COLO668 (cell line): ENCODE data around the gene NTRK2.

ENCODE experiments used
- DNase-seq: peaks from one replicate; lab custom pipeline; 2025; ENCODE audit not compliant: unreplicated experiment; lab: John Stamatoyannopoulos, UW

Gene NTRK2

GRCh38 chr9:84966876-84967830, 297.6 kb downstream of the NTRK2 start:
- DNase-seq, result no peak

GRCh38 chr9:84969084-84969483, 299.6 kb downstream of the NTRK2 start:
- no peak for DNase-seq

- no peak for DNase-seq
Observed at GRCh38 chr9:84969736-84970135, 300.2 kb downstream of the NTRK2 start.

- no peak for DNase-seq
Observed at GRCh38 chr9:84970432-84970831, 300.9 kb downstream of the NTRK2 start.

GRCh38 chr9:84971571-84971970, 302.0 kb downstream of the NTRK2 start:
- no peak for DNase-seq

GRCh38 chr9:84974258-84974657, 304.7 kb downstream of the NTRK2 start:
- DNase-seq, result no peak

GRCh38 chr9:84974855-84975254, 305.3 kb downstream of the NTRK2 start:
- no peak for DNase-seq

- no peak for DNase-seq
Observed at GRCh38 chr9:84975926-84976325, 306.4 kb downstream of the NTRK2 start.

GRCh38 chr9:84978661-84979060, 309.1 kb downstream of the NTRK2 start:
- DNase-seq, result no peak

GRCh38 chr9:84983749-84984148, 314.2 kb downstream of the NTRK2 start:
- DNase-seq, result no peak

- DNase-seq, result no peak
Observed at GRCh38 chr9:84988621-84989020, 319.1 kb downstream of the NTRK2 start.

GRCh38 chr9:84990416-84990815, 320.9 kb downstream of the NTRK2 start:
- no peak for DNase-seq

GRCh38 chr9:84990850-84991513, 321.5 kb downstream of the NTRK2 start:
- no peak for DNase-seq

- DNase-seq, result no peak
Observed at GRCh38 chr9:84991514-84991870, 322.0 kb downstream of the NTRK2 start.

- DNase-seq, result no peak
Observed at GRCh38 chr9:84992381-84992780, 322.9 kb downstream of the NTRK2 start.

- no peak for DNase-seq
Observed at GRCh38 chr9:84993105-84993504, 323.6 kb downstream of the NTRK2 start.

GRCh38 chr9:84996029-84996428, 326.5 kb downstream of the NTRK2 start:
- DNase-seq, result no peak

- no peak for DNase-seq
Observed at GRCh38 chr9:84996716-84997115, 327.2 kb downstream of the NTRK2 start.

- no peak for DNase-seq
Observed at GRCh38 chr9:84997472-84997871, 327.9 kb downstream of the NTRK2 start.

- no peak for DNase-seq
Observed at GRCh38 chr9:84998639-84999038, 329.1 kb downstream of the NTRK2 start.

GRCh38 chr9:84999788-85000187, 330.3 kb downstream of the NTRK2 start:
- DNase-seq, result no peak

- no peak for DNase-seq
Observed at GRCh38 chr9:85001925-85002324, 332.4 kb downstream of the NTRK2 start.
